CD4-positive, CD25-positive, alpha-beta regulatory T cell (primary cell): ENCODE measurements around the gene MGA. TPM values are rescaled to one million over a fixed set of nuclear protein-coding genes. Genes with fewer than 3 reads are reported as not detected.

Experiments
- ATAC-seq, 2 donors: fragments of 150-1000 bp; cut with Tn5 transposase; one replicate each; pipeline ENCODE4 v1.10.0; 2021; ENCODE audit warnings: low read depth in 2 of 2, moderate number of reproducible peaks in 2 of 2, moderate library complexity in 1 of 2
- DNase-seq, 3 donors: peaks; one replicate each; pipeline versions ENCODE4 v3.0.0 to v3.0.0-alpha.2; 2012 to 2022; ENCODE audit warnings: mixed read lengths in 1 of 3
- H3K27ac ChIP-seq: one replicate; pipeline ENCODE4 v1.7.0; 2013; ENCODE audit warnings: mild to moderate bottlenecking, low read length; ENCODE audit not compliant: insufficient read depth, poor library complexity, severe bottlenecking
- H3K27me3 ChIP-seq: one replicate; pipeline ENCODE4 v1.7.0; 2013; ENCODE audit warnings: low read length; ENCODE audit not compliant: control insufficient read depth, insufficient read depth
- H3K36me3 ChIP-seq: one replicate; pipeline ENCODE4 v1.7.0; 2013; ENCODE audit warnings: mild to moderate bottlenecking, low read length, moderate library complexity; ENCODE audit not compliant: control insufficient read depth, insufficient read depth
- H3K4me1 ChIP-seq: 2 replicates; pipeline ENCODE4 v1.7.0; 2013; ENCODE audit warnings: mild to moderate bottlenecking, low read length; ENCODE audit not compliant: insufficient read depth, control insufficient read depth, poor library complexity, severe bottlenecking
- H3K4me3 ChIP-seq: one replicate; pipeline ENCODE4 v1.7.0; 2013; ENCODE audit warnings: low read depth, mild to moderate bottlenecking, low read length, moderate library complexity
- H3K9me3 ChIP-seq, 2 experiments: 1 replicate in 1 of 2; 2 replicates in 1 of 2; pipeline ENCODE4 v1.7.0; 2013; ENCODE audit warnings: low read length in 2 of 2, mild to moderate bottlenecking in 1 of 2, moderate library complexity in 1 of 2; ENCODE audit not compliant: control insufficient read depth in 2 of 2
- H3K27ac Mint-ChIP-seq, 3 donors: one replicate each; pipeline ENCODE4 v1.8.0; 2020 to 2022; ENCODE audit warnings: mild to moderate bottlenecking in 3 of 3, mixed read lengths in 3 of 3, moderate library complexity in 2 of 3
- H3K27me3 Mint-ChIP-seq: one replicate; pipeline ENCODE4 v1.8.0; 2022; ENCODE audit warnings: mild to moderate bottlenecking, mixed read lengths
- H3K36me3 Mint-ChIP-seq: one replicate; pipeline ENCODE4 v1.8.0; 2020; ENCODE audit warnings: mixed read lengths
- H3K4me1 Mint-ChIP-seq, 4 donors: one replicate each; pipeline ENCODE4 v1.8.0; 2020 to 2022; ENCODE audit warnings: mixed read lengths in 4 of 4, mild to moderate bottlenecking in 1 of 4
- H3K4me3 Mint-ChIP-seq, 4 donors: one replicate each; pipeline ENCODE4 v1.8.0; 2020 to 2022; ENCODE audit warnings: mild to moderate bottlenecking in 4 of 4, mixed read lengths in 4 of 4, moderate library complexity in 3 of 4
- H3K9me3 Mint-ChIP-seq, 7 donors: one replicate each; pipeline ENCODE4 v1.8.0; 2020 to 2022; ENCODE audit warnings: mixed read lengths in 7 of 7, mild to moderate bottlenecking in 3 of 7, moderate library complexity in 2 of 7
- polyA plus RNA-seq, 4 donors: library from polyadenylated mRNA; unstranded; fragments of 300-500 nt; fragmentation: Illumina TruSeq; gene quantifications; one replicate each; pipeline ENCODE4 v1.2.3, GENCODE V29; 2021
- total RNA-seq: library from RNA; stranded (reverse); gene quantifications from one replicate; pipeline ENCODE4 v1.2.3, GENCODE V29; 2022

The MGA gene
- total and polyA plus RNA-seq, 5 donors from 2014 or later = 10.4 to 46.9 (median 15.6) TPM

DNA sequence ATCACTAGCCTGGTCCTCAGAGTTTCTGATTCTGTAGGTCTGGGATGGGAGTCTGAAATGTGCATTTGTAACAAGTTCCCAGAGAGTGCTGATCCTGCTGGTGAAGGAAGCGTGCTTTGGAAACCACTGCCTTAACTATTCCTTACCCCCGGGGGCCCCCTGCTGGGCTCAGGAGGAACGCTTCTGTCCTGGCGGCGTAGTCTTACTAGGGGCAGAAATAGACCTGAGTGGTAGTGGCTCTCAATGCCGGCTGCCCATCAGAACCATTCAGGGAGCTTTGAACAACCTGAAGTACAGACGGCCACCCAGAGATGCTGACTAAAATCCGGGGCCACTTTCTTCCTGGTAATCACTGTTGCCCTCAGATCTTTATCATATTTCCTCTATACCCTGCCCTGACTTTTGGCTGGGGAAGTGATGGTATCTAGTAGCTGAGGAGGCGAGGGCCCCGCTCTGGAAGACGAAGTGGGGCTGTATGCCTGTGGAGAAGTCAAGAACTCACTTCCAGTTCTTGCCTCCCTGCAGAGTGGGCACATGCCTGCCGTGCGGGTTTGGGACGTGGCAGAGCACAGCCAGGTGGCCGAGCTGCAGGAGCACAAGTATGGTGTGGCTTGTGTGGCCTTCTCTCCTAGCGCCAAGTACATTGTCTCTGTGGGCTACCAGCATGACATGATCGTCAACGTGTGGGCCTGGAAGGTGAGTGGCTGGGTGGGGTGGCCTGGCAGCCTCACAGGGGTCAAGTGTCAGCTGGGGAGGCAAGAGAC lies 151.4 kb downstream of the MGA start:
- Histone ChIP-seq H3K9me3 (no peaks in the 10 kb centered on the region), H3K27me3 (no peaks in the 10 kb centered on the region), H3K27ac (no peak overlapping the region), H3K36me3 (peaks cover 26% of the 10 kb centered on the region), H3K4me1 (peaks cover 9% of the 10 kb centered on the region), H3K4me3 (no peak overlapping the region)
- peak; percentile 70 to 82 for ATAC-seq
- Mint-ChIP-seq H3K36me3 (peaks cover 24% of the 10 kb centered on the region), H3K4me3 (no peak overlapping the region), H3K27ac (peak overlapping the region in 2 of 3 donors; percentile 29 to 56), H3K4me1 (peaks cover 0 to 17% (median 10%) of the 10 kb centered on the region in 4 donors), H3K9me3 (no peaks in the 10 kb centered on the region), H3K27me3 (no peaks in the 10 kb centered on the region)
- peak; percentile 62 to 78 (median 69) for DNase-seq

DNA sequence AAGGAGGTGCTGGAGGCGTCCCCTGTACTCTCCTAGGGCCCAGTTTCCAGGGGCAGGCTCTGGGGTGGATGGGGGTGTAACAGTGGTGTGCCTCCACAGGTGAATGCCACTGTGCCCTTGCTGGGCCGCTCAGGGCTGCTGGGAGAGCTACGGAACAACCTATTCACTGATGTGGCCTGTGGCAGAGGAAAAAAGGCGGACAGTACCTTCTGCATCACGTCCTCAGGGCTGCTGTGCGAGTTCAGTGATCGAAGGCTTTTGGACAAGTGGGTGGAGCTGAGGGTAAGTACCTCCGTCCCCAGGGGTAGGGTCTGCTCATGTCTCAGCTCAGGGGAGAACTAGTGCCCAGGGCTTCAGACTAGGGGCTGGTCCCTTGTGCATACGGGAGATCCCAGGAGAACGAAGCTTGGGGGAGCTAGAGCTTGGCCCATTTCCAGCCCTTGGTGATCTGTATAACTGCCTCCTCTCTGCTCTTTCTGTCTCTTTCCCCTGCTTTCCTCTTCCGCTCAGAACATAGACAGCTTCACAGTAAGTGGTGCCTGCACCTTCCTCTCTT lies 152.7 kb downstream of the MGA start:
- Mint-ChIP-seq H3K36me3 (peaks cover 31% of the 10 kb centered on the region), H3K27me3 (no peaks in the 10 kb centered on the region), H3K4me1 (peaks cover 0 to 15% (median 10%) of the 10 kb centered on the region in 4 donors), H3K9me3 (no peaks in the 10 kb centered on the region), H3K4me3 (no peak overlapping the region), H3K27ac (no peak overlapping the region)
- DNase-seq = no peak
- ATAC-seq = no peak
- Histone ChIP-seq H3K36me3 (peaks cover 35% of the 10 kb centered on the region), H3K27me3 (no peaks in the 10 kb centered on the region), H3K27ac (no peak overlapping the region), H3K4me3 (no peak overlapping the region), H3K4me1 (peaks cover 9% of the 10 kb centered on the region), H3K9me3 (no peaks in the 10 kb centered on the region)

DNA sequence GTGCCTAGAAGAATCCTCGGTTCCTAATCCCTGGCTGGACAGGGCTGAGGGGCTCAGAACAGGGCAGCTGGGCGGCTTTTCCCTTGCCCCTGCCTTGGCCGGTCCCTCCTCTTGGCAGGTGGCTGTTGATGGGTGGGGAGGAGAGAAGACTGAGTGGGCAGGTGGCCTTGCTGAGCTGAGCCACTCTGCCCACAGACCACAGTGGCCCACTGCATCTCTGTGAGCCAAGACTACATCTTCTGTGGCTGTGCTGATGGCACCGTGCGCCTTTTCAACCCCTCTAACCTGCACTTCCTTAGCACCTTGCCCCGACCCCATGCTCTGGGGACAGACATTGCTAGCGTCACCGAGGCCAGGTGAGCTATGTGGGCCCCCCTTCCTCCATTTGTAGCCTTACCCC lies 153.2 kb downstream of the MGA start:
- no peak overlapping the region for H3K4me3 Mint-ChIP-seq
- no peak for ATAC-seq
- H3K27ac Mint-ChIP-seq = no peak overlapping the region

DNA sequence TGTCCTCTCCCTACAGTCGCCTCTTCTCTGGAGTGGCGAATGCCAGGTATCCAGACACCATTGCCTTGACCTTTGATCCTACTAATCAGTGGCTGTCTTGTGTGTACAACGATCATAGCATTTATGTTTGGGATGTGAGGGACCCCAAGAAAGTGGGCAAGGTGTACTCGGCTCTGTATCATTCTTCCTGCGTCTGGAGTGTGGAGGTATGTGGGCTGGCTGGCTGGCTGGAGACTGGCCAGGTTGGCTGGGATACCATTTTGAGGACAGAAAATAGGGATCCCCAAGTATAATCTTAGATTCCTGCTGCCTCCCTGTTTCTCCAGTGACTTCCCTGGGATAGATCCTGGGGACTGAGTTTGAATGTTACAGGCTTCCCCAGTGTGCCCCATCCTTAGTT lies 154.3 kb downstream of the MGA start:
- Mint-ChIP-seq H3K27me3 (no peaks in the 10 kb centered on the region), H3K4me3 (no peak overlapping the region), H3K9me3 (no peaks in the 10 kb centered on the region), H3K27ac (peak overlapping the region in 1 of 3 donors; percentile 31), H3K36me3 (peaks cover 32% of the 10 kb centered on the region), H3K4me1 (peaks cover 0 to 15% (median 10%) of the 10 kb centered on the region in 4 donors)
- peaks cover 9% of the 10 kb centered on the region for H3K4me1 ChIP-seq
- DNase-seq (no peak), ATAC-seq (no peak)
- no peak overlapping the region for H3K4me3 ChIP-seq
- H3K9me3 ChIP-seq = no peaks in the 10 kb centered on the region
- H3K27me3 ChIP-seq = no peaks in the 10 kb centered on the region
- peaks cover 47% of the 10 kb centered on the region for H3K36me3 ChIP-seq
- no peak overlapping the region for H3K27ac ChIP-seq

More for the DNA sequence above, 153.2 kb downstream of the MGA start:
- H3K4me1 ChIP-seq = peaks cover 9% of the 10 kb centered on the region
- H3K36me3 ChIP-seq = peaks cover 40% of the 10 kb centered on the region
- no peaks in the 10 kb centered on the region for H3K9me3 ChIP-seq
- no peak overlapping the region for H3K27ac ChIP-seq
- DNase-seq = no peak
- Mint-ChIP-seq H3K4me1 (peaks cover 0 to 15% (median 10%) of the 10 kb centered on the region in 4 donors), H3K27me3 (no peaks in the 10 kb centered on the region), H3K36me3 (peaks cover 31% of the 10 kb centered on the region), H3K9me3 (no peaks in the 10 kb centered on the region)
- H3K4me3 ChIP-seq = no peak overlapping the region
- no peaks in the 10 kb centered on the region for H3K27me3 ChIP-seq

DNA sequence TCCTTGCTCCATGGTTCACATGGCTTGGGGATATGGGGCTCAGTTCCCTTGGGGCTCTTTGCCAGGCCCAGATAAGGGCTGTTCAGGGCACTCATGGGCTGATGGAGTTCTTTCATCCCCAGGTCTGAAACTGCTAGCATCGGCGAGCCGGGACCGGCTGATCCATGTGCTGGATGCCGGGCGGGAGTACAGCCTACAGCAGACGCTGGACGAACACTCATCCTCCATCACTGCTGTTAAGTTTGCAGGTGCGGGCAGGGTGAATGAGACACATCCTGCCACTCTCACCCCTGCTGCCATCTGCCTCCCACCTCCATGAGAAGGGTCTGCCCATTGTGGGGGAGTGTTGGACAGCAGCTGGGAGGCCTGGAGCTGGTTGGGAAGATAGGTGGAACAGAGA lies 156.6 kb downstream of the MGA start:
- H3K4me1 Mint-ChIP-seq = peaks cover 0 to 4% (median 2%) of the 10 kb centered on the region in 4 donors
- no peaks in the 10 kb centered on the region for H3K9me3 Mint-ChIP-seq
- no peak overlapping the region for H3K4me3 Mint-ChIP-seq
- Histone ChIP-seq H3K27me3 (no peaks in the 10 kb centered on the region), H3K36me3 (peaks cover 57% of the 10 kb centered on the region), H3K4me1 (peaks cover under 1% of the 10 kb centered on the region), H3K9me3 (no peaks in the 10 kb centered on the region), H3K4me3 (no peak overlapping the region), H3K27ac (no peak overlapping the region)
- ATAC-seq = no peak
- peaks cover 36% of the 10 kb centered on the region for H3K36me3 Mint-ChIP-seq
- H3K27ac Mint-ChIP-seq = no peak overlapping the region
- no peak for DNase-seq
- H3K27me3 Mint-ChIP-seq = no peaks in the 10 kb centered on the region

DNA sequence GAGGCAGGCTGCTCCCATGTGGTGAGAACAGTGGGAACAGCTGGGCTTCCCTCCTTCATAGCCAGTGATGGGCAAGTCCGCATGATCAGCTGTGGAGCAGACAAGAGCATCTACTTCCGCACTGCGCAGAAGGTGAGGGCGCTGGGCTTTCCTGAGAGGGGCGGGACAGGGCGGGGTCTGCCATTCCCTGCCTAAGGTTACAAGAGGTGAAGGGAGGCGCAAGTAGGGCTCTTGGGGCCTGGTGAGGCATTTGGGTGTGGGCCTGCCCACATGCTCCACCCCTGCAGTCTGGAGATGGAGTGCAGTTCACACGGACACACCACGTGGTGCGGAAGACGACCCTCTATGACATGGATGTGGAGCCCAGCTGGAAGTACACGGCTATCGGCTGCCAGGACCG lies 157.1 kb downstream of the MGA start:
- Histone ChIP-seq H3K27me3 (no peaks in the 10 kb centered on the region), H3K36me3 (peaks cover 58% of the 10 kb centered on the region), H3K27ac (no peak overlapping the region), H3K4me3 (no peak overlapping the region), H3K9me3 (no peaks in the 10 kb centered on the region), H3K4me1 (no peaks in the 10 kb centered on the region)
- H3K27ac Mint-ChIP-seq = no peak overlapping the region
- H3K27me3 Mint-ChIP-seq = no peaks in the 10 kb centered on the region
- peaks cover 36% of the 10 kb centered on the region for H3K36me3 Mint-ChIP-seq
- ATAC-seq = no peak
- H3K4me3 Mint-ChIP-seq = no peak overlapping the region
- H3K4me1 Mint-ChIP-seq = peaks cover 0 to 3% (median 1%) of the 10 kb centered on the region in 4 donors
- no peaks in the 10 kb centered on the region for H3K9me3 Mint-ChIP-seq
- no peak for DNase-seq

DNA sequence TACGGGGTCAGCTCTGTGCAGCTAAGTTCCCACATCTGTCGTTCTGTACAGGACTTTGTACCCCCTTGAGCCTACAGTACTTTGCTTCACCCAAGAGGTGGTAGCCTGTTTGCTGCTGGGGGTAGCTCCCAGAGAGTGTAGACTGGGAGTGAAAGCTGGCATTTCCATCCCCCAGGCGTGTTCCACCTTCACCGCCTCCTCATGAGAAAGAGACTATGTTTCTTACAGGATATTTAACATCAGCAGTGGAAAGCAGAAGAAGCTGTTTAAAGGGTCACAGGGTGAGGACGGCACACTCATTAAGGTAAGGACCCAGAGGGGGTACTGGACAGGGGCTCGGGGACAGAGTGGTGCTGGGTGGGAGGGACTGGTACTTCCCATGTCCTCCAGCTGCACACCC lies 157.6 kb downstream of the MGA start:
- Histone ChIP-seq H3K36me3 (peaks cover 62% of the 10 kb centered on the region), H3K27me3 (no peaks in the 10 kb centered on the region), H3K27ac (no peak overlapping the region), H3K4me1 (no peaks in the 10 kb centered on the region), H3K4me3 (no peak overlapping the region), H3K9me3 (no peaks in the 10 kb centered on the region)
- DNase-seq (no peak), ATAC-seq (no peak)
- H3K9me3 Mint-ChIP-seq = no peaks in the 10 kb centered on the region
- H3K4me3 Mint-ChIP-seq = no peak overlapping the region
- H3K4me1 Mint-ChIP-seq = peaks cover 0 to 3% (median 1%) of the 10 kb centered on the region in 4 donors
- H3K27ac Mint-ChIP-seq = peak overlapping the region in 1 of 3 donors; percentile 23
- no peaks in the 10 kb centered on the region for H3K27me3 Mint-ChIP-seq
- H3K36me3 Mint-ChIP-seq = peaks cover 36% of the 10 kb centered on the region
